ENCODE results near the gene CCL28.

DNA sequence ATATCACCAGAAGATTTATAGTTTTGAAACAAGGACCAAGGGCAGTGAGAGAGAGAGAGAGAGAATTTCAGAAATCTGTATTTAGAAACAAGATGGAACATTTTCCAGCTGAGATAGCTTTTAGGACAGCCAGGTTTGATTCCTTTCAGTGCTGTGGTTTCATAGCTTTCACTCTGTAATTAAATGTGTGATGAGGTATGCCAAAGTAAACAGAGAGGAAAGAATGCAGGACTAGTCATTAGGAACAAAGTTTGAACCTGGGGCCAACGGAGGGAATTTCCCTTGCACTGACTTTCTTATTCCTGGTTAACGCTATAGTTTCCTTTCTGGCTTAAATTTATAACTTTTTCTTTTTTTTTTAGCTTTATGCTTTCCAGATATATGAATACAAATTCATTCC, 10.0 kb upstream of the CCL28 start:
- TF ChIP-seq, protein P1, sequence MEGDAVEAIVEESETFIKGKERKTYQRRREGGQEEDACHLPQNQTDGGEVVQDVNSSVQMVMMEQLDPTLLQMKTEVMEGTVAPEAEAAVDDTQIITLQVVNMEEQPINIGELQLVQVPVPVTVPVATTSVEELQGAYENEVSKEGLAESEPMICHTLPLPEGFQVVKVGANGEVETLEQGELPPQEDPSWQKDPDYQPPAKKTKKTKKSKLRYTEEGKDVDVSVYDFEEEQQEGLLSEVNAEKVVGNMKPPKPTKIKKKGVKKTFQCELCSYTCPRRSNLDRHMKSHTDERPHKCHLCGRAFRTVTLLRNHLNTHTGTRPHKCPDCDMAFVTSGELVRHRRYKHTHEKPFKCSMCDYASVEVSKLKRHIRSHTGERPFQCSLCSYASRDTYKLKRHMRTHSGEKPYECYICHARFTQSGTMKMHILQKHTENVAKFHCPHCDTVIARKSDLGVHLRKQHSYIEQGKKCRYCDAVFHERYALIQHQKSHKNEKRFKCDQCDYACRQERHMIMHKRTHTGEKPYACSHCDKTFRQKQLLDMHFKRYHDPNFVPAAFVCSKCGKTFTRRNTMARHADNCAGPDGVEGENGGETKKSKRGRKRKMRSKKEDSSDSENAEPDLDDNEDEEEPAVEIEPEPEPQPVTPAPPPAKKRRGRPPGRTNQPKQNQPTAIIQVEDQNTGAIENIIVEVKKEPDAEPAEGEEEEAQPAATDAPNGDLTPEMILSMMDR (IDR thresholded peaks at IDR 0.05): no peak
- TF ChIP-seq EZH2 (IDR thresholded peaks at IDR 0.05): no peak
- no peak for TF ChIP-seq EZH2phosphoT487 (IDR thresholded peaks at IDR 0.05)

All from neural progenitor cell (in vitro differentiated cells).